T-helper 2 cell treated with Interferon-gamma antibody and Interleukin-4, amounts not matched to agents 5 μg/mL and 100 μg/mL, for 36 hours (primary cell): ENCODE measurements around the gene SLIT1.

Experiments
- DNase-seq: peaks from one replicate; pipeline ENCODE4 v3.0.0; 2021; ENCODE audit warnings: low spot score
- H3K27ac Mint-ChIP-seq: one replicate; pipeline ENCODE4 v1.8.0; 2021; ENCODE audit warnings: mild to moderate bottlenecking, mixed read lengths
- H3K27me3 Mint-ChIP-seq: one replicate; pipeline ENCODE4 v1.8.0; 2021; ENCODE audit warnings: low read depth, mixed read lengths
- H3K36me3 Mint-ChIP-seq: one replicate; pipeline ENCODE4 v1.8.0; 2021; ENCODE audit warnings: low read depth, mixed read lengths
- H3K4me1 Mint-ChIP-seq: one replicate; pipeline ENCODE4 v1.8.0; 2021; ENCODE audit warnings: low read depth, mixed read lengths
- H3K4me3 Mint-ChIP-seq: one replicate; pipeline ENCODE4 v1.8.0; 2022; ENCODE audit warnings: mild to moderate bottlenecking, moderate library complexity, mixed read lengths
- H3K9me3 Mint-ChIP-seq: one replicate; pipeline ENCODE4 v1.8.0; 2021; ENCODE audit warnings: mixed read lengths

SLIT1 gene

DNA sequence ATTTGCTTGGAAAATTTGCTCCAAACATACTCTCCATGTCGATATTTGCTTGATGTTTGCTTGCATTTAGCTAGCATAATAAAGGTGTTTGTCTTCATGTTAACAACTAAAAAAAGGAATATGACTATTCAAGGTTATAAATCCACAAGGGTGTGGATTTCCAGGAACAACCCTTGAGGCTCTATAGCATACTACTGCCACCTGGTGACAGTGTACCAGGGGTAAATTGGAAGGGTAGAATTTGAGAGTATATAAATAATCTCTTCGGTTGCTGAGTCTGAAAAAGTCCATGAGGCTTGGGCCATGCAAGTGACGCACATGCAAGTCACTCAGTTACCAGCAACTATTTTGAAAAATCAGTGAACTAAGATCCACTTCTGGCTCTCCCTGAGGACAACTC, 68.4 kb downstream of the SLIT1 start:
- no peaks in the 10 kb centered on the region for H3K4me1 Mint-ChIP-seq
- no peak overlapping the region for H3K27ac Mint-ChIP-seq
- DNase-seq = no peak
- no peak overlapping the region for H3K4me3 Mint-ChIP-seq
- no peaks in the 10 kb centered on the region for H3K9me3 Mint-ChIP-seq
- H3K27me3 Mint-ChIP-seq = peaks cover 10% of the 10 kb centered on the region
- no peaks in the 10 kb centered on the region for H3K36me3 Mint-ChIP-seq

DNA sequence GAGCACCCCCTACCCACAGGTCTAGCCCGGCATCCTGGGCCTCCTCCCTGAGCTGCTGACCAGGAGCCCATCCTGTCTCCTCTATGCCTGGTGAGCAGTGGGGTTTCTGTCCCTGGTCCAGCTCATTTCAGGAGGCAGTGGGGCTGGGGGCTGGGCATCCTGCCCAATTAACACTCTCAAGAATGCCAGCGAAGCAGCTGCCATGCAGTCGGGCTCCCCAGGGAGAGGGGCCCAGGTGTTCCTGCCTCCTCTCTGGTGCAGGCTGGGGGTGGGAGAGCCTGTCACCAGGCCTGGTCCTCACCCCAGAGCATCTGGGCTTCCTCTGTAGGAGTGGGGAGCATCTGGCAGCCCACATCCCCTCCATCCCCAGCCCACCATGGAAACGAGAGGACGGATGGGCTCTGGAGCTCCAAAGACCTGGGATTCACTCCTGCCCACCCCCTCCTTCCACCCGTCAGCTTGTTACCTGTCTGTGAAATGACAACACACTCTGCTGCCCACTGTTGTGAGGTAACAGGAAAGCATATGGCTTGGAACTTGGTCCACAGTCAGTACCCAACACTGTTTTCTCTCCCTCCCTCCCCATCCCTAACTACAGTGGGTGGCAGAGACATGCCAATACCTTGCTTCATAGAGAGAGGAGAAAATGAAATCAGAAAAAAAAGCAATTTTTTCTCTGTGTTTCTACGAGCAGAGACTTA, 69.1 kb downstream of the SLIT1 start:
- Mint-ChIP-seq H3K36me3 (no peaks in the 10 kb centered on the region), H3K27ac (no peak overlapping the region), H3K4me1 (no peaks in the 10 kb centered on the region), H3K4me3 (no peak overlapping the region), H3K27me3 (peaks cover 12% of the 10 kb centered on the region), H3K9me3 (no peaks in the 10 kb centered on the region)
- no peak for DNase-seq

GRCh38 chr10:97115846-97116245, 69.9 kb downstream of the SLIT1 start:
- Mint-ChIP-seq H3K36me3 (no peaks in the 10 kb centered on the region), H3K4me1 (no peaks in the 10 kb centered on the region), H3K4me3 (no peak overlapping the region), H3K9me3 (no peaks in the 10 kb centered on the region), H3K27me3 (peaks cover 9% of the 10 kb centered on the region), H3K27ac (no peak overlapping the region)
- no peak for DNase-seq

DNA sequence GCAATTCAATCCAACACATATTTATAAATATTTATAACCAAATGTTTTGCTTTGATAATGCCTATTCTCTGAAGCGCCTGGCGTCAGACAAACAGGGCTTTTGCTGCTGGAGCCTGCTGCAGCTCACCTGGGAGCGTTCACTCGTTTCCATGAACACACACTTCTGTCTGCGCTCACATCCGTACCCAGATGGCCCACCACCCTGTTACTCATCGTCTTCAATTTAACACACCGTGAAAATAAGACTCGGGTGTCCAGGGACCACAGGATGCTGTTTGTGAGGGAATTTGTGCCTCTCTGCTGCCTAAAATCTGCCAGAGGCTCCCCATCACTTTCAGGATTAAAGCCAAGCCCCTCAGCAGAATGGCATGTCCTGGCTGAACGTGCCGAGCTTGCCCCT, 74.1 kb downstream of the SLIT1 start:
- no peaks in the 10 kb centered on the region for H3K36me3 Mint-ChIP-seq
- H3K4me1 Mint-ChIP-seq = no peaks in the 10 kb centered on the region
- no peak overlapping the region for H3K4me3 Mint-ChIP-seq
- DNase-seq = no peak
- no peak overlapping the region for H3K27ac Mint-ChIP-seq
- H3K27me3 Mint-ChIP-seq = peaks cover 18% of the 10 kb centered on the region
- H3K9me3 Mint-ChIP-seq = no peaks in the 10 kb centered on the region

DNA sequence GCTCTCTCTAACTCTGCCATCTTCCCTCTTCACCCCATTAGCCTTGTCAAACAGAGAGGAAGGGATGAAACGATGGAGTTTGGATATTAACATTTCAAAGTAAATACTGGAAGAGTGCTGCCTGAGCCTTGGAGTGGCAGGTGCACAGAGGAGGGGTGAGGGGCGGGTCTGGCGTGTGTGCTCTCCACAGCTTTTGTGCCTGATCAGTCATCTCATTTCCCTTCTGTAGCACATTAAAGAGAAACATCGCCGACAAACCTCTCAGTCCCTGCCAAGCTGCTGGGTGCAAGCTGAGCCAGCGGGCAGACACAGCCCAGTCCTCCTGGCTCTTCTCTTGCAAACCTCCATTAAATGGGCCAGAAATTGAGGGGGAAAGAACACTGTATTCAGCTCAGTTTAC, 76.2 kb downstream of the SLIT1 start:
- no peaks in the 10 kb centered on the region for H3K4me1 Mint-ChIP-seq
- H3K9me3 Mint-ChIP-seq = no peaks in the 10 kb centered on the region
- no peak overlapping the region for H3K27ac Mint-ChIP-seq
- H3K4me3 Mint-ChIP-seq = no peak overlapping the region
- DNase-seq = no peak
- peaks cover 15% of the 10 kb centered on the region for H3K27me3 Mint-ChIP-seq
- H3K36me3 Mint-ChIP-seq = no peaks in the 10 kb centered on the region

GRCh38 chr10:97107551-97107950, 78.2 kb downstream of the SLIT1 start:
- DNase-seq = no peak
- Mint-ChIP-seq H3K4me3 (no peak overlapping the region), H3K36me3 (no peaks in the 10 kb centered on the region), H3K9me3 (no peaks in the 10 kb centered on the region), H3K27me3 (peaks cover 15% of the 10 kb centered on the region), H3K27ac (no peak overlapping the region), H3K4me1 (no peaks in the 10 kb centered on the region)

DNA sequence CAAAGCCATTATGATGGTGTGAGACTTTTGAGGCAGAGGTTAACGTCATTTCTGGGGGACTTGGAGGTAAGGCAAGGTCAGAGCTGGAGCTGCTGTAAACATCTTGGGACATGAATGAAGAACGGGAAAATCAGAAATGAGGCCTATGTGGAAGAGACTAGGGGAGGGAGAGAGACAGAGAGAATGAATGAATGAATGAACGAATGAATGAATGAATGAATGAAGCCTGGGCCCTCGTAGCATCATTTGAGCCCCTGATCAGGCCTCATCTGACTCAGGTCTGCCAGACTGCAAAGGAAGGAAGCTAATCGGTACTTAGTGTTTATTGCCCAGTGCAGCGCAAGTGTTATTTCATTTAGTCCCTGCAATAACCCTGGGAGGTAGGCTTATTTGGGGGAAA, 79.6 kb downstream of the SLIT1 start:
- Mint-ChIP-seq H3K9me3 (no peaks in the 10 kb centered on the region), H3K27ac (no peak overlapping the region), H3K36me3 (no peaks in the 10 kb centered on the region), H3K27me3 (peaks cover 9% of the 10 kb centered on the region), H3K4me3 (no peak overlapping the region), H3K4me1 (no peaks in the 10 kb centered on the region)
- no peak for DNase-seq

GRCh38 chr10:97105303-97105702, 80.5 kb downstream of the SLIT1 start:
- Mint-ChIP-seq H3K4me1 (no peaks in the 10 kb centered on the region), H3K9me3 (no peaks in the 10 kb centered on the region), H3K27ac (no peak overlapping the region), H3K27me3 (peaks cover 7% of the 10 kb centered on the region), H3K4me3 (no peak overlapping the region), H3K36me3 (no peaks in the 10 kb centered on the region)
- DNase-seq = no peak

GRCh38 chr10:97103316-97104080, 82.3 kb downstream of the SLIT1 start:
- Mint-ChIP-seq H3K27ac (no peak overlapping the region), H3K36me3 (no peaks in the 10 kb centered on the region), H3K4me1 (no peaks in the 10 kb centered on the region), H3K4me3 (no peak overlapping the region), H3K27me3 (peaks cover under 1% of the 10 kb centered on the region), H3K9me3 (no peaks in the 10 kb centered on the region)
- no peak for DNase-seq

DNA sequence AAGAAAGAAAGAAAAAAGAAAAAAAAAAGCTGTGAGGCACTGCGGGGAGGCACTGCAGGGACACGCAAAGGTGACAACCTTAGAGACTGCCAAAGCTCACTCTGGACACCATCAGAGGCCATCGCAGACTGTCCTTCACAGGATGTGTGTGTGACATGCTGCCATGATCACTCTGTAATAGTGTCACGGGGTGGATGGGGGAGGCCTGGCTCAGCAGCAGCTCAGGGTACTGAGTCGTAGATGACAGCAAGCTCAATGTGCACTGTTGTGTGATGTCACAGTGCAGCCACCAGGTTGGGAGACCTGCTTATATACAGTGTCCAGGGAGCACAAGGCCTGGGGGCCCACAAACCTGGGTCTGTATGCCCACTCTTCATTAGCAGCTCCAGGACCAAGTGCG, 83.3 kb downstream of the SLIT1 start:
- H3K4me3 Mint-ChIP-seq = no peak overlapping the region
- H3K4me1 Mint-ChIP-seq = no peaks in the 10 kb centered on the region
- H3K9me3 Mint-ChIP-seq = no peaks in the 10 kb centered on the region
- peaks cover 4% of the 10 kb centered on the region for H3K27me3 Mint-ChIP-seq
- no peak for DNase-seq
- H3K27ac Mint-ChIP-seq = no peak overlapping the region
- H3K36me3 Mint-ChIP-seq = no peaks in the 10 kb centered on the region

DNA sequence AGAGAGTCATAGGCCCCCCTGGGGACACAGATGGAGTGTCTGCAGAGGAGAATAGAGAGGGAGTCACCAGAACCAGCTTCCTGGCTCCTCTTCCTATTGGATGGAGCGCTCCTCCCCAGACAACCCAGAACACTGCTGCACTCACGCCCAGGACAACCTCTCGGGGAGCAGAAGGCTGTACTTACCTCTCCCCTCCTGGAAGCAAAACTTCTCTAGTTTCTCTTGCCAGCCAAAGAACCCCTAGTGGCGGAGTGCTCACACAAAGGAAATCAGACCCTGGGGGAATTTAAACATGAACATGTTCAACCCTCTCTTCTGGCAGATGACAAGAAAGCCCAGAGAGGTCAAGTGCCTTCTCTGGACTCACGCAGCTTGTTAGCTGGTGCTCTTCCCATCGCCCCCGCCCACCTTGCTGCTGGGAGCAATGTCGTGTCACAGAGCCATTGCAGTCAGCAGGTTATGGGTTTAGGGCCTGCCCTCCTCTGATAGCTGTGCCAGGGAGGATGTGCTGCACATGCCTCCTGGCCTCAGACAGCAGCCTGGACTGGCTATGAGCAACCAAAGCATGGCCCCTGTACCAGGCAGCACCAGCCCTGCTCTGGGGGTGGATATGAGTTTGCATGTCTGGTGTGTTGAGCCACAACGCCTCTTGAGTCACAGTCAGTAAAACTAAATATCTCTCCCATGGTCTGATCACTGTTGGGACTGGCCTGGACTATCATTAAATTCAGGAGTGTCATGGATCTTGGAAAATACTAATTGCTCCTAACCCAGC, 84.4 kb downstream of the SLIT1 start:
- Mint-ChIP-seq H3K9me3 (no peaks in the 10 kb centered on the region), H3K4me1 (no peaks in the 10 kb centered on the region)

GRCh38 chr10:97100657-97101056, 85.1 kb downstream of the SLIT1 start:
- no peaks in the 10 kb centered on the region for H3K36me3 Mint-ChIP-seq
- H3K27me3 Mint-ChIP-seq = peaks cover 16% of the 10 kb centered on the region
- no peaks in the 10 kb centered on the region for H3K9me3 Mint-ChIP-seq
- H3K27ac Mint-ChIP-seq = no peak overlapping the region
- no peak for DNase-seq
- H3K4me1 Mint-ChIP-seq = peaks cover 2% of the 10 kb centered on the region
- H3K4me3 Mint-ChIP-seq = no peak overlapping the region

More for the DNA sequence above, 84.4 kb downstream of the SLIT1 start:
- no peak for DNase-seq
- Mint-ChIP-seq H3K36me3 (no peaks in the 10 kb centered on the region), H3K27me3 (peaks cover 10% of the 10 kb centered on the region), H3K4me3 (no peak overlapping the region), H3K27ac (no peak overlapping the region)

DNA sequence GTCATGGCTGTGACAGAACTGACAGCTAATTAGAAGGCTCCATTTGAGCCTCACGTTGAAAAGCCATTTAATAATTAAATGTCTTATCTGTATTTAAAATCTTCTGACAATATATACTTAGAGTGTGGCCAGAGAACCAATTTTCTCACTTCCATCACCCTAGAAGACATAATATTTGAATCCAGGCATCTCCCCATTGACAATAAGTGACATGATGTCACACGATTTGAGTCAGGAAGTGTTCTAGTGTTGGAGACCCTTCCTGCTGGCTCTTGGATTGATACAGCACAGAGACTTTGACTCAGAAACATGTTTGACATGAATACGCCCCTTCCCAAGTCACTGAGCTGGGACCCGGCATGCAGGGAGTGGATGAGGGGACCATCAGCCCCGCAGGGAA, 85.9 kb downstream of the SLIT1 start:
- H3K27me3 Mint-ChIP-seq = peaks cover 24% of the 10 kb centered on the region
- peaks cover 2% of the 10 kb centered on the region for H3K4me1 Mint-ChIP-seq
- no peak overlapping the region for H3K4me3 Mint-ChIP-seq
- no peak overlapping the region for H3K27ac Mint-ChIP-seq
- no peaks in the 10 kb centered on the region for H3K36me3 Mint-ChIP-seq
- no peaks in the 10 kb centered on the region for H3K9me3 Mint-ChIP-seq
- no peak for DNase-seq

DNA sequence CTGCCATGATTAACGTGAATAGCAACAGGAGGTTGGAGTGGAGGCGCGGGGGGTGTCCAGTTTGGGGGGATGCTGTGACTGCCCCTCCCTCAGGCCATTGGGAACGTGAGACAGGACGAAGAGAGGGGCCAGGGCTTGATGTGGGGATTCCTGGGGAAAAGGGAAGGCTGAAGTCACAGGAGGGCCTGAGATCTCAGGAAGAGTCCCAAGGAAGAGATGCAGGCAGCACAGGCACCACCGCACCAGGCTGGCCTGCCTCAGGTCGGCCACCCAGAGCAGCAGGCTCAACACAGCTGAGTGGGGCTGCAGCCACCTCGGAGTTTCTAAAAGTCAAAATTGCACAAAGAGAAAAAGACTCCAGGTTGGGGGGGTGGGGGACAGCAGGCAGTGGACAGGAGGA, 86.7 kb downstream of the SLIT1 start:
- Mint-ChIP-seq H3K27me3 (peaks cover 24% of the 10 kb centered on the region), H3K9me3 (no peaks in the 10 kb centered on the region), H3K4me1 (peaks cover 2% of the 10 kb centered on the region), H3K4me3 (no peak overlapping the region), H3K36me3 (no peaks in the 10 kb centered on the region), H3K27ac (no peak overlapping the region)
- DNase-seq = no peak
